OCI-M1 (cell line): ENCODE results near the gene HMGA1.

ENCODE experiments used
- DNase-seq: peaks from one replicate; lab custom pipeline; 2025; lab: John Stamatoyannopoulos, UW

The HMGA1 gene

DNA sequence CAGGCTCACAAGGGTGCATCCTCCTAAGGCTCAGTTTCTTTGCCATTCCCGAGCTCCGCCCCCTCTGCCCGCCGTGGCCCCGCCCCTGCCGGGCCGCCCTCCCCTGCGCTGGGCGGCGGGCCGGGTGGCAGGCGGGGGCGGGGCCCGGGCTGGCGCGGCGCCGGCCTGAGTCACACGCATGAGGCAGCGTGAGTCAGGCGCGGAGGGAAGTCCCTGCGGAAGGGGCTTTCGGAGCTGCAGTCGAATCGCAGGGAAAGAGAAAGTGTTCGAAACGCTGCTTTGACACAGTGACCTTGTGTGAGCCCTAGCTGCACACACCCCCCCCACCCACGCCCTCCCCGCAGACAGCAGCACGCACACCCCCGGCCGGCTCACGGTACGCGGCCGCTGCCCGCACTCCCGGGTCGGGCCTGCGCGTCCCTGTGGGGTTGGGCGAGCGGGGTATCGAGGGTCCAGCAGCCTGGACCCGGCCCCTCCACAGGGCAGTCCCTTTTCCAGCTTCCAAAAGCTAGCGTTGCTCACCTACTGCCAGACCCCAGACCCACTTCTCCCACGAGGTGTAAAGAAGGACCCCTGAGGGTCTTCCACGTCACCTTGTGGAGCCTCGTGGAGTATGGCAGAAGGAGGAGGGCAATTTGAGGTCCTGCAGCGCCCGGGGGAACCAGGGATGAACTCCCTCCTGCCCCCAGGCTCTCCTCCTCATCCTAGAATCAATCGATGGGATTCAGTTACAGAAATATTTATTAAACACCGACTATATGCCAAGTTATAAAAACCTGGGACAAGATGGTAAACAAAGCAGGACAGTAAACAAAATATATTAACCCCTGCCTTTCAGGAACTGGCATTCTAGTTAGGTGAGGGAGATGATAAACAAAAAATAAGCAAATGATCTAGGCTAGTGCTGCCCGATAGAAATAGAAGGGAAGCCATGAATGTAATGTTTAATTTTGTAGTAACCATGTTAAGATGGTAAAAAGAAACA is 12.4 kb upstream of the HMGA1 start:
- peak; percentile 98 for DNase-seq

- no peak for DNase-seq
These were observed 11.1 kb upstream of the HMGA1 start for GRCh38 chr6:34225551-34225950.

GRCh38 chr6:34226066-34226465 is 10.6 kb upstream of the HMGA1 start:
- DNase-seq: no peak

DNA sequence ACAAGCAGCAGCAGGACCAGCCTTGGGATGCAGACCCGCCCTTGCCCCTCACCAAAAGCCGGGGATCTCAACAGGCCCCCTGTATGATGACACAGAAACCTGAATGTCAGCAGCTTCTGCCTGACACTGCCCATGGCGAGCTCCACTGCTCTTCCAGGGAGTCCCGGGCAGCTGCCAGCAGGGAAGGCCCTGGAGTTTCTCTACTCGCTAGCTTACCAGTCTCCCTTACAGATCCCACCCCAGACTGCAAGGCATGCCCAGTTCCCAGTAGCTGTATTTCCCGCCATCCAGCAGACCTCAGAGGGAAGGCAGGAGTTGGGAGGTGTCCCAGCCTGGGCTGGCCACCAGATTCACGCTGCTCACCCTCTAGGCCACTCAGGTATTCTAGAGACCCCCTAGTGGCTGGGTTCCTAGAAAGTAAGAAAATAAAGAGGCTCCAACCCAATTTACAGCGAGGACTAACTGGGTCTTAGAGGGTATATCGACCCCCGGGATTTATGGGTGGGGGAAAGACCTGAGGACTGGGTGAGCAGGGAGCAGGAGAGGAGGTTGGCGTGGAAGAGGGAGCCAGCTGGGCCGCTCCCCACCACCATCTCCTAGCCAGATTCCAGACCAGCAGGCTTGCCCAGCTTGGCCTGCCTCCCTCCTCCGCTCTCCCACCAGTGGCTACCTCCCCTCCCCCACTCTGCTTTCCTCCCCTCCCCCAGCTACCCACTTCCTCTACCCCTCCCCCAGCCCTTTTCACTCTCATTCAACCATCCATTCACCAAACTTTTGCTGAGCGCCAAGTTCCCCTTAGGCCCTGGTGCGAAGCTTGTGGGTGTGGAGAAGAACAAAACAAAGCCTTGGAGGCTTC is 9.7 kb upstream of the HMGA1 start:
- peak; percentile 64 for DNase-seq

DNA sequence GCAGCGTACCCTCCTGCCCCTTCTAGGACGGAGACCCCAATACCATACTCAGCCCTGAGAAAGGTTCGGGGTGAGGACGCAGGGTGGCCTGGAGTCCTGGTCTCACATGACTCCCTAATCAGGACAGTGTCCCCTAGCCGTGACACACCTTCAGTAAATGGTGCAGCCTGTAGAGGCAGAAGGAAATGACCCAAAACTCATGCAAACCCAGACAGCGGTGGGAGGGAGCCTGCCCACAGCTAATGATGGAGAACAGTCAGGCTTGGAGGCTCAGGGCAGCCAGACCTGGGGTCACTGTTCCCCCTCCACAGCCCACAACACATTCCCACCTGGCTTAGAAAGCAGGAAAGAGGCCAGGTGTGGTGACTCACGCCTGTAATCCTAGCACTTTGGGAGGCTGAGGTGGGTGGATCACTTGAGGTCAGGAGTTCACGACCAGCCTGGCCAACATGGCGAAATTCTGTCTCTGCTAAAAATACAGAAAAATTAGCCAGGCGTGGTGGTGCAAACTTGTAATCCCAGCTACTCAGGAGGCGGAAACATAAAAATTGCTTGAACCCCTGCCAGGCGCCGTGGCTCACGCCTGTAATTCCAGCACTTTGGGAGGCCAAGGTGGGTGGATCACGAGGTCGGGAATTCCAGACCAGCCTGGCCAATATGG is 8.8 kb upstream of the HMGA1 start:
- no peak for DNase-seq

GRCh38 chr6:34229877-34230276 is 6.8 kb upstream of the HMGA1 start:
- no peak for DNase-seq

GRCh38 chr6:34230653-34231371 is 5.9 kb upstream of the HMGA1 start:
- no peak for DNase-seq

DNA sequence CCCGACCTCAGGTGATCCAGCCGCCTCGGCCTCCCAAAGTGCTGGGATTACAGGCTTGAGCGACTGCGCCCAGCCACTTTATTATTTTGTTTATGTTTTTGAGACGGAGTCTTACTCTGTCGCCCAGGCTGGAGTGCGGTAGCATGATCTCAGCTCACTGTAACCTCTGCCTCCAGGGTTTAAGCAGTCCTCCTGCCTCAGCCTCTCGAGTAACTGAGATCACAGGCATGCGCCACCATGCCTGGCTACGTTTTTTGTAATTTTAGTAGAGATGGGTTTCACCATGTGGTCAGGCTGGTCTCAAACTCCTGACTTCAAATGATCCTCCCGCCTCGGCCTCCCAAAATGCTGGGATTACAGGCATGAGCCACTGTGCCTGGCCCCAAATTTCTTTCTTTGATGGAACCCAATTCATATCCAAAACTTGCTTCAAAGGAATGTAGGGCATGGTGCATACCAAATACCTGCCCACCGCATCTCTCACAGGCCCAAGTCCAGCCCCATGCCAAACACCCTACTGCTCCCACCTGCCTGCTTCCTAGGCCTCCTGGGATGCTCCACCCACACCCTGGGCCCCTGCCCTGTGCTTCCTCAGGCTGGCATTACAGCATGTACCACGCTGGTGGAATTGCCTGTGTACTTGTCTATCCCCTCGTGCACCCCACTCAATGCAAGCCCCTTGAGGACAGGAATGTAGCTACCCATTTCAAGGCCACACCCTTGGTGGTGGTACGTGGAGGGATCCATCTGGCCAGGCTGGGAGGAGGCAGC is 4.9 kb upstream of the HMGA1 start:
- DNase-seq: no peak

GRCh38 chr6:34232901-34233300 is 3.8 kb upstream of the HMGA1 start:
- no peak for DNase-seq

DNA sequence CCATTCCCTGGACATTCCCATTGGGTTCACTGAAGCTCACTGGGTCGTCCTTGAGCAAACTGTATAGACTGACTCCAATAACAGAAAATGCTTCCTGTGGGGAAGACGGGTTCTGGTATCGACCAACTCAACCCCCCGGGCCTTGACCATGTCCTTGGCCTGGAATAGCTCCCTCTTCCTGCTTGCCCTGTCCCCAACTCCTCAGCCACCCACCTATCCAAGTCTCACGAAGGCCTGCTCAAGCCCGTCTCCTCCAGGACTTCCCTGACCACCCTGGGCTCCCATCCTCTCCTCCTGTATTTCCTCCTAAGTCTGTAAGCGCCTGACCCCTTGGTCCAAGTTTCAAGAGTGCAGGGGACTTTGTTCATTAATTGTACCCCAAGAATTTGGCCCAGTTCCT is 2.8 kb upstream of the HMGA1 start:
- no peak for DNase-seq

DNA sequence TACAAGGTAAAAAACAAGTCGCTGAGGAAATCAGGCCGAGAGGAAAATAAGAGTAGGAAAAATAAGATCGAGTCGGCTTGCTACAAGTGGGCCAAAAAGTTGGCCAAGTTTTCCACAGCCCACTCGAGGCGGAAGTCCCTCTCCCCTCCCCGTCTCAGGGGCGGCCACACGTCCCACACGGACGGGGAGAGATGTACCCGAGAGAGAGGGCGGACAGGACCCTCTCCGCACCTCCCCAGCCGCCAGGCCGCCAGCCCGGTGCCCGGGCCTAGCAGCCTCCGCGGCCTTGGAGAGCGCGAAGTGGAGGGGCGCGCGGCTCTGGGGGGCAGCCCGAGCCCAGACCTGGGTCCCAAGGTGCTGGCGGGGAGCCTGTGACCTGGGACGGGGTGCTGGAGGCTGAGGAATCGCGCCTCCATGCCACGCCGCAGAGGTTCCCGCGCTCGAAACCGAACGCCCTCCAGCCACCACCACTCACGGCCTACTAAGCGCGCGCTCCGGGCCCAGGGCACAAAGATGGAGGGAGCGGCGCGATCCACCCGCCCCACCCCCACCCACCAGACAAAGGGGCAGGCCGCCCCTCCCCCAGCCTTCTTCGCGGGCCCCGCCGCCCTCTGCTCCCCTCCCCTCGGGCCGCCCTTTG is 1.9 kb upstream of the HMGA1 start:
- no peak for DNase-seq

- no peak for DNase-seq
These were observed 1.2 kb upstream of the HMGA1 start for GRCh38 chr6:34235307-34236130.

- DNase-seq: no peak
These were observed 586 bp upstream of the HMGA1 start for GRCh38 chr6:34236131-34236442.

DNA sequence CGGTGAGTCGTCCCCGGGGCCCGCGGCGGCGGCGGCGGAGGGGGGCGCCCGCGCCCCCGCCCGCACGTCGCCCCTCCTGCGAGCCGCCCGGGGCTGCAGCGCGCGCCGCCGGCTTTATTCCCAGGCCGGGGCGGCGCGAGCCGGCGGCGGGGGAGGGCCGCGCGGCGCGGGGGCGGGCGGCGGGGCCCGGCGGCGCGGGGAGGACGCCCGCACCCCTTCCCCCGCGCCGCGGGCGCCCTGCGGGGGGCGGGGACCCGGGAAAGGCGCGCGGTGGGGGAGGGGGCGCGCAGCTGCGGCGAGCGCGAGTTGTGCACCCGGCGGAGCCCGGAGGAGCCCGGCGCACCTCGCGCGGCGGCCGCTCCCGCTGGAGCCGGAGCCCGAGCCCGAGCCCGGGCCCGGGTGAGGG is 646 bp downstream of the HMGA1 start:
- DNase-seq: peak; percentile 63

DNA sequence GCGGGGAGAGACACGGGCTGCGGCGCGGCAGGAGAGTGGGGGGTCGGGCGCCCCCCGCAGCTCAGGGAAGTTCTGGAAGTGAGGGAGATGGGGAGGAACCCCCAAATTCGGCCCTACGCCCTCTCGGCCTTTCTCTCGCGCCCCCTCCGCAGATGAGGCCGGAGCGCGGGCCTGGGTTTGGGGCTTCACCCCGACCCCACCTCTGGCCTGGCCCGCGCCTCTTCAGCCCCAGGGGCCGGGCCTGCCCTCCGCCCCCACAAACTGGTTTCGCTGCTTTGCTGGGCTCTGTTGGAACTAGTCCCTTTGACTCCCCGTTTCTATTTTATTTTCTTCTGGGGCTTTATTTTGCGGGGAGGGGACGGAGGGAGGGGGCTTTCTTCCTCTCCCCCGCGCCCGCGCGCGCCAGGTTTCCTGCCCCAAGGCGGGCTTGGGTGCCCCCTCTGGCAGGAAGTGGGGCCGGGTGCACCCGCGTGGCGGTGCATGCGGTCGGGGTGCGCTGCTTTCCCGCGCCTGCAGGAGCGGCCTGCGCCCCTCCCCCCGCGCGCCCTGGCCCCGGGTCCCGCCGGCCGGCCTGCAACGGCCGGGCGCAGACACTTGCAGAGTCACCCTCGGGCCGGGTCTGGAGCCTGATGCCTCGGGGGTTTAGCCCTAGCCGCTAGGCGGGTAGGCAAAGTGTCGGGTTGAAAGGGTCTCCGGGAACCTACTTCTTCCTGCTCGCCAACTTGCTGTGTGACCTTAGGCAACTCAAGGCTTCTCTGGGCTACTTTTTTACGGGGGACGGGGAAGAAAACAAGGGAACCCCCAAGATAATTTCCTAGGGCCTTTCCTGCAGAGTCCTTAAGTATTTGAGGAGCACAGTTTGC is 1.3 kb downstream of the HMGA1 start:
- peak; percentile 84 for DNase-seq

- DNase-seq: no peak
These were observed 2.2 kb downstream of the HMGA1 start for GRCh38 chr6:34238585-34239499.

DNA sequence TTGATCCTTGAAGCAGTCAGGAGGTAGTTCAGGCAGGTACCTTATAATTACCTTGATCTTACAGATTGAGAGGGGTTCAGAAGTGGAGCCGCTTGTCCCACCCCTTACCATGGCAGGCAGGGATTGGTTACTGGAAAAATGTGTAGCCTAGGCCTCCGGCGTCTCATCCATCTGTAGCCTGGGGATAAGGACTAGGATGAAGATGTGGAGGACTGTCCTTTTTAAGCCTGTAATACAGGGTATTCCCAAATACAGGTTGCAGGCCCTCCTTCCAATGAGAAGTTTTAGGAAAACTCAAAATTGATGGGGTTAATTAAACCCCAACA is 2.8 kb downstream of the HMGA1 start:
- no peak for DNase-seq

DNA sequence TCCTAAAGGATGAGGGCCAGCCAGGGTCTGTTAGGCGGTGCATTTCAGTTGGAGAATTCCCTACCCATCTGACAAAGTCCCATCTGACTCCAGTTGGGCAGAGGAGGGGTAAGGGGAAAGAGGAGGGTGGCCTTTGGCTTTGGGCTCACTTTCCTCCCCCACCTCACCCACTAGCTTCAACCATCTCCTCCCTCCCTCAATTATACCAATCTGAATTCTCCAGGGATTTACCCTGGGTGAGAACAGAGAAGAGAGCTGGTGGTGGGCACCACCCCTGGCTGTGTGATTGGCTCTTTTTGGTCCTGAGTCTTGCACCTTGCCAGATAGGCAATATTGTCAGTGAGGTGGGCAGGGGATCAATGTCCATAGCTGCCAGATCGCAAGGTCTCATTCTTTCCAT is 3.2 kb downstream of the HMGA1 start:
- no peak for DNase-seq
